ENCODE data around the gene CEP290. TPM values are rescaled to one million over a fixed set of nuclear protein-coding genes. Genes with fewer than 3 reads are reported as not detected.
"Not testable (repeated sequence)": the region's sequence is repeated elsewhere in the genome, so short reads cannot be mapped to it uniquely, and the experiment has no call there.

CEP290 gene
- total RNA-seq, 1 experiment from 2014 or later = 9.4 TPM

GRCh38 chr12:88145567-88146505 lies 3.9 kb upstream of the CEP290 start:
- DNase-seq (ENCODE audit: low read depth, low spot score) = no peak
- in situ Hi-C loops (cut with HindIII; ENCODE audit: low pct_unique_long_range_greater_than_20kb, low sequenced_read_pairs) = no loop called here

- no peak for DNase-seq (ENCODE audit: low read depth, low spot score)
- in situ Hi-C loops (cut with HindIII; ENCODE audit: low pct_unique_long_range_greater_than_20kb, low sequenced_read_pairs) = no loop called here
Measured at GRCh38 chr12:88144546-88145468, 2.9 kb upstream of the CEP290 start.

DNA sequence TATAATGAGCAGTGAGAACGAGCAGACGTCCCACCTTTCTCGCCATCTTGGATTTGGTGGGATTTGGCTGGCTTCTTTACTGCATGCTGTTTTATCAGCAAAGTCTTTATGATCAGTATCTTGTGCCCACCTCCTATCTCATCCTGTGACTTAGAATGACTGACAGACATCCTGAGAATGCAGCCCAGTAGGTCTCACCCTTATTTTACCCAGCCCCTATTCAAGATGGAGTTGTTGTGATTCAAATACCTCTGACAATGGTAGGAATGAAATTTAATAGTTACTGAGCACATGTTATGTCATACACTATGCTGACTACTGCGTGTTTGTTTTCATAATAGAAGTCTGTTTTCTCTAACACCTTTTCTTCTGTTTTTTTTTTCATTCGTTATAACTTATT lies 2.1 kb upstream of the CEP290 start:
- in situ Hi-C loops (cut with HindIII; ENCODE audit: low pct_unique_long_range_greater_than_20kb, low sequenced_read_pairs) = no loop called here
- no peak for DNase-seq (ENCODE audit: low read depth, low spot score)

DNA sequence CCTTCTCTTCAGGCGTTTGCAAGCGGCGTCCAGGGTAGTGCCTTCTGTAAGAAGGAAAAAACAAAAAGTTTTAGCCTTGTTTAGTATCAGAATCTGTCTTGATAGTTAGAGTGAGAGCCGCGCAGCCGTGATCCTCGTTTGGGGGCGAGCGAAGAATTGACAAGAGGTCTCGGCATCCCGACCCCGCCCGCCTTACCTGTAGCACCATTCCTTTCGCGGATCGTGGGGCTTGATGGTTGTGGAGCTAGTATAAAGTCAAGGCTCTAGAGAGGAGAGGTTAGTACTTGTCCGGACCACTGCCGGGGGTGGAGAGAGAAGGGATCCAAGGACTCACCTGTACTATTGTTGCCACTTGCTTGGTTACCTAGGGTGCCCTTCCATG lies 713 bp upstream of the CEP290 start:
- in situ Hi-C loops (cut with HindIII; ENCODE audit: low pct_unique_long_range_greater_than_20kb, low sequenced_read_pairs) = no loop called here
- no peak for DNase-seq (ENCODE audit: low read depth, low spot score)

DNA sequence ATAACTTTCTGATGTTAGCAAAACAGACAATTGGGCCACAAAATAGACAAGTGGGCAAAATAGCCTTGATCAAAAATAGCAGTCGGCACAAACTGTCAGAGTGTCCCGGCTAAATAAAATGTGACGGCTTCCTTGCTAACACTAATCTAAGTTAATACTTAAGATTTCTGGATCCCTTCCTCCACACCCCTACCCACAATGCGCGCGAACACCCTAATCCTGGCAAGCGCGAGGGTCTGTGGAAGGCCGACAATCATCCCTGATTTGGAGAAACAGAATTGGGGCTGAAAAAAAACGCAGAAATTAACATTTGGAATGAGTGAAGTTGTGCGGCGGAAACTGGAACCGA lies 489 bp downstream of the CEP290 start:
- in situ Hi-C loops (cut with HindIII; ENCODE audit: low pct_unique_long_range_greater_than_20kb, low sequenced_read_pairs) = no loop called here
- no peak for DNase-seq (ENCODE audit: low read depth, low spot score)

DNA sequence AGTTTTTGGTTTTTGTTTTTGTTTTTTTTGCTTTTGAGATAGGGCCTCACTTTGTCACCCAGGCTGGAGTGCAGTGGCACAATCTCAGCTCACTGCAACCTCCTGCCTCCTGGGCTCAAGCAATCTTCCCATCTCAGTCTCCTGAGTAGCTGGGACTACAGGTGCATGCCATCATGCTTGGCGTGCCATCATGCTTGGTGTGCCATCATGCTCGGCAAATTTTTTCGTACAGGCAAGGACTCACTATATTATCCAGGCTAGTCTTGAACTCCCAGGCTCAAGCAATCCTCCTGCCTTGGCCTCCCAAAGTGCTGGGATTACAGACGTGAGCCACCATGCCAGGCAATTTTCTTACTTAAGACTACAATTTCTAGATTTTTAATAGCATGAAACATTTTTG lies 2.2 kb downstream of the CEP290 start:
- in situ Hi-C loops (cut with HindIII; ENCODE audit: low pct_unique_long_range_greater_than_20kb, low sequenced_read_pairs); DNase-seq (ENCODE audit: low read depth, low spot score): not testable (repeated sequence)

DNA sequence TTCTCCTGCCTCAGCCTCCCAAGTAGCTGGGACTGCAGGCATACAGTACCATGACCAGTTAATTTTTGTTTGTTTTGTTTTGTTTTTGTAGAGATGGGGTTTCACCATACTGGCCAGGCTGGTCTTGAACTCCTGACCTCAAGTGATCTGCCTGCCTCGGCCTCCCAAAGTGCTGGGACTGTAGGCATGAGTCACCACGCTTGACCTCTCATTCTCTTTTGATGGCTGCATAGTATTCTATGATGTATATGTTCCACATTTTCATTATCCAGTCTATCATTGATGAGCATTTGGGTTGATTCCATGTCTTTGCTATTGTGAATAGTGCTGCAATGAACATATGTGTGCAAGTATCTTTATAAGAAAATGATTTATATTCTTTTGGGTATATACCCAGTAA lies 8.7 kb downstream of the CEP290 start:
- in situ Hi-C loops (cut with HindIII; ENCODE audit: low pct_unique_long_range_greater_than_20kb, low sequenced_read_pairs); DNase-seq (ENCODE audit: low read depth, low spot score): not testable (repeated sequence)

DNA sequence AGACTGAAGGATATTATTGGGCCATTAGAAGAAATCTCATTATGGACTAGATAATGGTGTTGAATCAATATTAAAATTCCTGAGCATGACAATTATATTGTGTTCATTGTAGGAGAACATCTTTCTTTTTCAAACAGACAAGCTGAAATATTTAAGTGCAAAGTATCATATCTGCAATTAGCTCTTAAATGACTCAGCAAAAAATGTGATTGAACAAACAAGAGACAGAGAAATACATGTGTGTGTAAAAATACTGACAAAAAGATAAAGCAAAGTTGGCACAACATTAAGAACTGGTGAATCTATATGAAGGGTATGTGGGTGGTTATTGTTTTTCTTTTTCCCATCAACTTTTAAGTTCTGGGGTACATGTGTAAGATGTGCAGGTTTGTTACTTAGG lies 9.5 kb downstream of the CEP290 start:
- in situ Hi-C loops (cut with HindIII; ENCODE audit: low pct_unique_long_range_greater_than_20kb, low sequenced_read_pairs) = no loop called here
- DNase-seq (ENCODE audit: low read depth, low spot score) = no peak

- DNase-seq (ENCODE audit: low read depth, low spot score) = no peak
- in situ Hi-C loops (cut with HindIII; ENCODE audit: low pct_unique_long_range_greater_than_20kb, low sequenced_read_pairs) = no loop called here
Measured at GRCh38 chr12:88127855-88128254, 14.0 kb downstream of the CEP290 start.

- DNase-seq (ENCODE audit: low read depth, low spot score) = no peak
- in situ Hi-C loops (cut with HindIII; ENCODE audit: low pct_unique_long_range_greater_than_20kb, low sequenced_read_pairs) = no loop called here
Measured at GRCh38 chr12:88127099-88127498, 14.8 kb downstream of the CEP290 start.

- in situ Hi-C loops (cut with HindIII; ENCODE audit: low pct_unique_long_range_greater_than_20kb, low sequenced_read_pairs) = no loop called here
- no peak for DNase-seq (ENCODE audit: low read depth, low spot score)
Measured at GRCh38 chr12:88122666-88123065, 19.2 kb downstream of the CEP290 start.

DNA sequence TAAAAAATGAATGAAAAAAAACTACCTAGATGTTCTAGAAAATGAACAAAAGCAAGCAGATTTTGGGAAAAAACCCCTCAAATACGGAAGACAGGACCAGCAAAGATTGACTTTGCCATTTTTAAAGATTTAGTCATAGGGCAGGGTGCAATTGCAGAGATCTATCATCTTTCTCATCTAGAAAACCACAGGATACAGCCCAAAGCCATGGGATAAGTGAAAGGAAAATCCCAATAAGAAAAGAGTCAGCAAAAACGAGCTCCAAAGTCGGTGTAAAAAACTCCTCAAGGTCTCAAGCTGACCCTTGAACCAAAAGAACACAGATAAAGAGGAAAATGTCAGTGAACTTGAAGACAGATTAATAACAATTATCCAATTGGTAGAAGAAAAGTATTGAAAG lies 28.0 kb downstream of the CEP290 start:
- in situ Hi-C loops (cut with HindIII; ENCODE audit: low pct_unique_long_range_greater_than_20kb, low sequenced_read_pairs) = no loop called here
- DNase-seq (ENCODE audit: low read depth, low spot score) = no peak

DNA sequence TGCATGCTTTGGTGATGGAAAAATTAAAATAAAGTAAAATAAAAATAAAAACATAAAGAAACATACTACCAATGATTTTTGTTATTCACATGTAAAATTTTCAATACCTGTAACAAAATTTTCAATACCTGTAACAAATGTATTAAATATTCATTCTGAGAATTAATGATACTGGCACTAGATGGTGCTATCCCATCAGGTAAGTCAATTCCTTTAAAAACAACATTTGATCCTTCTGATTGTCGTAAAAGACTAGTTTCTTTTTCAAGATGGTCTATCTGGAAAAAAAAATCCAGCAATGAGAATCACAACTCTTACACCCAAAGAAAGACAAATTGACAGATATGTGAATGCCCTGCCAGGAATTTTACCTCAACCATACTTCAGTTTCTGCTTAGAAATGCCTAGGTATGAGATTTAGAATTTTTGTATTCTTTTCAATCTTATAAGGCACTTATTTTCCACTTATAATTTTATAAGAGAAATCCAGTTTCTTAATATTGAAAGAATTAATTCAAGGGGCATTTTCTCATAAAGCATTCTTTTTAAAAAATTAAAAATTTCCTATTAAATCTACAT lies 30.7 kb downstream of the CEP290 start:
- in situ Hi-C loops (cut with HindIII; ENCODE audit: low pct_unique_long_range_greater_than_20kb, low sequenced_read_pairs) = no loop called here

GRCh38 chr12:88108021-88108420 lies 33.9 kb downstream of the CEP290 start:
- in situ Hi-C loops (cut with HindIII; ENCODE audit: low pct_unique_long_range_greater_than_20kb, low sequenced_read_pairs) = no loop called here
- no peak for DNase-seq (ENCODE audit: low read depth, low spot score)

More for the DNA sequence above, 30.7 kb downstream of the CEP290 start:
- peak; percentile 62 for DNase-seq (ENCODE audit: low read depth, low spot score)

- in situ Hi-C loops (cut with HindIII; ENCODE audit: low pct_unique_long_range_greater_than_20kb, low sequenced_read_pairs) = no loop called here
- no peak for DNase-seq (ENCODE audit: low read depth, low spot score)
Measured at GRCh38 chr12:88093573-88093972, 48.3 kb downstream of the CEP290 start.

GRCh38 chr12:88092771-88093170 lies 49.1 kb downstream of the CEP290 start:
- in situ Hi-C loops (cut with HindIII; ENCODE audit: low pct_unique_long_range_greater_than_20kb, low sequenced_read_pairs) = no loop called here
- no peak for DNase-seq (ENCODE audit: low read depth, low spot score)

DNA sequence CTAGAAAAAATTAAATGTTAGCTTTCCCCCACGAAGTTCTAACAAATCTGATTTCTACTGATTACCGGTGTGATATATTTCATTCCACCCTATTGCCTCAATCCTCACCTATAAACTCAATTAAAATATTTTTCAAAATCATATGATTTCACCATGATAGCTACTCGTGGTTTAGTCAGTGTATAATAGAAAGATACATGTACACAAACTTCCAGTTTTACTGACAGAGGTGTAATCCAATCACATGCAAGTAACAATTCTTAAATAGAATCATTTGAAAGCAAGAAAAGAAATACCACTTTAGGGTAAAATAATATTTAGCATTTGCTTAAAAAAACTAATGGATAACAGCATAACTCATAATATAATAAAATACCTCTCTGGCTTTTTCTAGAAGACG lies 57.7 kb downstream of the CEP290 start:
- DNase-seq (ENCODE audit: low read depth, low spot score) = no peak
- in situ Hi-C loops (cut with HindIII; ENCODE audit: low pct_unique_long_range_greater_than_20kb, low sequenced_read_pairs) = no loop called here

- no peak for DNase-seq (ENCODE audit: low read depth, low spot score)
- in situ Hi-C loops (cut with HindIII; ENCODE audit: low pct_unique_long_range_greater_than_20kb, low sequenced_read_pairs) = no loop called here
Measured at GRCh38 chr12:88083634-88084033, 58.3 kb downstream of the CEP290 start.
